ENCODE results near the gene POLDIP3.

- no peak for TF ChIP-seq CTCF (conservative IDR thresholded peaks at IDR 0.05 in 1 of 2, IDR thresholded peaks at IDR 0.05 in 1 of 2; ENCODE audit: low read depth in 1 of 2, low read length in 2 of 2)
- no peak for TF ChIP-seq EZH2 (IDR thresholded peaks at IDR 0.05; ENCODE audit: low read length, missing control alignments)
Observed at GRCh38 chr22:42553475-42554361, 61.0 kb downstream of the POLDIP3 start, which contains the start of gene SERHL2.
